ENCODE results near the gene FREM3.
"Not testable (repeated sequence)": the region's sequence is repeated elsewhere in the genome, so short reads cannot be mapped to it uniquely, and the experiment has no call there.

The FREM3 gene

DNA sequence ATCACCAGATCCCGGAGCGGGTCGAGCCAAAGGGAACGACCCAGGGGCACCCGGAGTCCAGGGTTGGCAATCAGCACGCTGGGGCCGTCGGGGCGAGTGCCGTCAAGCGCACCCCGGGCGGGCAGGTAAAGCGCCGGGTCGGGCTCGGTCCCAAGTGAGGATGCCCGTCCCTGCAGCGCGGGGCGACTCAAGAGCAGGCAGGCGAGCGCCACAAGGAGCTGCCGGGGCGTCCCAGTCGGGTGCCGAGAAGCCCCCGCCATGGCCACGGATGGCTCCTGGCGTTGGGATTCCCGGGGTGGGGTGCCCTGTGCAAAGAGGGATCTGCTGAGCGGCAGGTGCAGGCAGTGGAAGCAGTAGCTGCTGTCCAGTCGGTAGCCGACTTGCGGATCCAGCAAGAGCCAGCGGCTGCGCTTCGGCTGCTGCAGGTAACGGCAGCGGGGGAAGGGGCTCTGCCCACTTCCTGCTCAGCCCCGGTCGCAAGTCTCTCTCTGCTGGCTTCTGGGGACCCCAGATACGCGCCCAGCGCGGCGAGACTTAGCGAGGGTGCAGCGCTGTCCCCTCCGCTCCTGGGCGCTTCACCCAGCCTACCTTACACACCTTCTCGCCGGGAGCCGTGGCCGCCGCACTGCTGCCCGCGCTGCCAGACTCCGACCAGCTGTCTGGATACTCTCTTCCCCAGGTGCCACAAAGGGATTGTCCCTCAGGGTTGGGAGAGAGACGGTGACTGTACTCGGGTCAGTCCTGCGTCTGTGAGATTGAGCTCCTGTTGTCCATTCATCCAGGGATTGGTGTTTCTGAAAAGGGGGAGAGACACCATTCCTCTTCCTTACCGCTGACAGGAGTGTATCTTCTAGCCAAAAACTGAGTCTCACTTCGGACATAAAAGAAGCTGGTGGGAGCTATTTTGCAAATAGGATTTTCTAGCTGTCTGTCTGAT, at the start of gene FREM3:
TSS of gene FREM3 (minus strand) at position 260 of the 937 bp plus-strand sequence. CDS start at position 260, 0 bp downstream.
- DNase-seq (ENCODE audit: low read depth) = no peak

DNA sequence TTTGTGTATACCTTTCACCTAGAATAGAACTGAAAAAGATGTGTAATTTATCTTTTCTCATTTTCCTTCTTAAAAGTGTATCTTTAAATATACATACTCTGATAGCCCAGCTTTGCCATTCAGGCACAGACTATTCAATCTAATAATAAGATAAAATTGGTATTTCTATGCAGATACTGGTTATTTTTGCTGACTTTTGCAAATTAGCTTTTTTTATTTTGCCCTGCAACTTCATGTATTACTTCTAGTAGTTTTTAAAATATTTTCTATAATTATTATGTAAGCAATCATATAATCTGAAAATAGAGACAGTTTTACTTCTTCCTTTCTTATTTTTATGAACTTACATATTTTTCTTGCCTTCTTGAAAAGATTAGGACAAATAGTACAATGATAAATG, 45.4 kb upstream of the FREM3 start:
- no peak for DNase-seq (ENCODE audit: low read depth)

DNA sequence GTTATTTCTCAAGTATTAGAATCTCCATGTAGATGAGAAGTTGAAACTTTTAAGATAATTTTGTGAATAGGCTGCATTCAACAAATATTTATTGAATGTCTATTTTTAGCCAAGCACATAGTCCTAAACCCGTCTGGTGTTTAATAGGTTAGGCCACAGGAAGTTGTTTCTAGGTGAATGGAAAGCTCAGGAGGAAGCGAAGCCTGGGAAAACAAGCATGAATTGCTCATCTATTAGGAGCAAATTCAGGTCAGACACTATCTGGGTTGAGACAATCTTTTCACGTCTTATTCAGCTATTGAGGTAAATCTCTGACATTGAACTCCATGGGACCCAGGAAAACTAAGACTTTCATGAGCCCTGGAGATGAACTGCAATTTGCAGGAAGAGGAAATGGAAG, 43.1 kb upstream of the FREM3 start:
- no peak for DNase-seq (ENCODE audit: low read depth)

DNA sequence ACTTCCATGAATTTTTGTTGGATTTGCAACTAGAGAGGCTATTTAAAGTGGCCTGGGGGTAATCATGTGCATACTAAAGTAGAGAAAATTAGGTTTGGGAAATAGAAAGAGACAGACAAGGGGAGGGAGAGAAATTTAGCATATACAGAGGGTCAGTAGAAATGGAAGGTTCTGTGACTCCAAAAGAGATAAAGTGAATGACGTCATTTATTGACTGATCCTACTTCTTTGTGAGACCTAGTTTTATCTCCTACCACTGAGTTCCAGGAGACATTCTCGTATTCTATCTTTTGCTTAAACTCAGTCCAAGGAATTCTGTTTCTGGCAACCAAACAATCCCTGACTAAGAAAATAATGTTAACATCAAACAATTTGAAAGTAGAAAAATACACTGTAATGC, 42.4 kb upstream of the FREM3 start:
- DNase-seq (ENCODE audit: low read depth) = no peak

DNA sequence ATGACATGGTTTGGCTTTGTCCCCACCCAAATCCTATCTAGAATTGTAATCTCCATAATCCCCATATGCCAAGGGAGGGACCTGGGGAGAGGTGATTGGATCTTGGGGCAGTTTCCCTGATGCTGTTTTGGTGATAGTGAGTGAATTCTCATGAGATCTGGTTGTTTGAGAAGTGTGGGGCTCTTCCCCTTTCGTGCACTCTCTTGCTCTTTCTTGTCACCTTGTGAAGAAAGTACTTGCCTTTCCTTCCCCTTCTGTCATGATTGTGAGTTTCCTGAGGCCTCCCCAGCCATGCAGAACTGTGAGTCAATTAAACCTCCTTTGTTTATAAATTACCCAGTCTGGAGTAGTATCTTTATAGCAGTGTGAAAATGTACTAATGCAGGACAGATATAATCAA, 36.4 kb upstream of the FREM3 start:
- no peak for DNase-seq (ENCODE audit: low read depth)

DNA sequence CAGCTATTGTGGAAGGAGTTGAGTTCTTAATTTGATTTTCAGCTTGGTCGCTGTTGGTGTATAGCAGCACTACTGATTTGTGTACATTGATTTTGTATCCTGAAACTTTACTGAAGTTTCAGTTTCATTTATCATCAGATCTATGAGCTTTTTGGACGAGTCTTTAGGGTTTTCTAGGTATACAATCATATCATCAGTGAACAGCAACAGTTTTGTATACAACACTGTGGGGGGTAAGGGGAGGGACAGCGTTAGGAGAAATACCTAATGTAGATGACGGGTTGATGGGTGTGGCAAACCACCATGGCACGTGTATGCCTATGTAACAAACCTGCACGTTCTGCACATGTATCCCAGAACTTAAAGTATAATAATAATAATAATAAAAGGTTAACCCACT, 35.6 kb upstream of the FREM3 start:
- not testable (repeated sequence) for DNase-seq (ENCODE audit: low read depth)

DNA sequence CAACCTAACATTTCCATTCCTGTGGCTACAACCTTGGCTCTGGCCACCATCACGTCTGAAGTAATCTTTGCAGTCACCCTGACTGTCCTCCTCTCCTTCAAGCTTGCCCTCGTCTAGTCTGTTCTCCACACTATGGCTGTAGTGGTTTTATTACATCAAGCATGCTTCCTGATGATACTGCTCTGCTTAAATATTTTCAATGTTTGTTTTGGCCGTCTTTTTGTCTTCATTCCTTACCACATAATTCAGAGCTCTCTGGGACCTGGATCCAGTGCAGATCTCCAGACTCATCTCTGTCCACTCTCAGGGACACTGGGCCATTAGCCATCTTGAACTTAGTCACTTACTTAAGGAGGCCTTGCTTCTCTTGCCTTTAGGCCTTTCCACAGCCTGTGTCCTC, 27.7 kb upstream of the FREM3 start:
- no peak for DNase-seq (ENCODE audit: low read depth)

DNA sequence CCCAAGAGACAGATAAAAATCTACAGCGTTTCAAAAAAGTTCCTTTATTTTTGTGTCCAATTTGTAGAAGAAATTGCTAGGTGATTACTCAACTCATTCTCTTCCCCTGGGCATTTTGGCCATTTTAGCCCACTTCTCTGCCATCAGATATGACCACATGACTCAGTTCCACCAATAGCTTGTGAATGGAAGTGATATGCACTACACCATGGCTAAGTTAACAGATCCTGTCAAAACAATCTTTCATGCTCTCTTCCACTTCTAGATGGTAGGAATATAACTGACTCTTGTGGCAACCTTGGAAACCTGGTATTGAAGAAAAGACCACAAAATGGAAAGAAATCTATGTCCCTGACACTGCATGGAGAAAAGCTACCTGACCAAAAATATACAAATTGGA, 26.2 kb upstream of the FREM3 start:
- no peak for DNase-seq (ENCODE audit: low read depth)

DNA sequence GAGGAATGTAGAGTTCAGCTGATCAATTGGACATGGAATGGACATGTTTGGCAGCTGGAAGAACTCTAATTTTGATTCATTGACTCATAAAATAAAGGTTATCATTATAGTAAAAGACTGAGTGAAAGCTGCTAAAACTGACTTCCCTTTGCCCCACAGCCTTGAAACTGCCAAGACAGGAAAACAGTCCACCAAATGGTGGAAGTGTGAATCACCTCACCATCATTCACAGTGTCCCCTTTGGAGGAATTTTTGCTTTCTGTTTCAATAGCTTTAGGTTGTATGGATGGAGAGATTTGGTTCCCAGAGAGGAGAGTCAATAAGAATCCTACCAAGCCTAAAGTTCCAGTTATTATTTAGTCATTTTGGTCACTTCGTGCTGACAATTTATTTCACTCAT, 20.8 kb upstream of the FREM3 start:
- no peak for DNase-seq (ENCODE audit: low read depth)

DNA sequence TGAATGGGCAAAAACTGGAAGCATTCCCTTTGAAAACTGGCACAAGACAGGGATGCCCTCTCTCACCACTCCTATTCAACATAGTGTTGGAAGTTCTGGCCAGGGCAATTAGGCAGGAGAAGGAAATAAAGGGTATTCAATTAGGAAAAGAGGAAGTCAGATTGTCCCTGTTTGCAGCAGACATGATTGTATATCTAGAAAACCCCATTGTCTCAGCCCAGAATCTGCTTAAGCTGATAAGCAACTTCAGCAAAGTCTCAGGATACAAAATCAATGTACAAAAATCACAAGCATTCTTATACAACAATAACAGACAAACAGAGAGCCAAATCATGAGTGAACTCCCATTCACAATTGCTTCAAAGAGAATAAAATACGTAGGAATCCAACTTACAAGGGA, 18.3 kb upstream of the FREM3 start:
- DNase-seq (ENCODE audit: low read depth) = not testable (repeated sequence)

DNA sequence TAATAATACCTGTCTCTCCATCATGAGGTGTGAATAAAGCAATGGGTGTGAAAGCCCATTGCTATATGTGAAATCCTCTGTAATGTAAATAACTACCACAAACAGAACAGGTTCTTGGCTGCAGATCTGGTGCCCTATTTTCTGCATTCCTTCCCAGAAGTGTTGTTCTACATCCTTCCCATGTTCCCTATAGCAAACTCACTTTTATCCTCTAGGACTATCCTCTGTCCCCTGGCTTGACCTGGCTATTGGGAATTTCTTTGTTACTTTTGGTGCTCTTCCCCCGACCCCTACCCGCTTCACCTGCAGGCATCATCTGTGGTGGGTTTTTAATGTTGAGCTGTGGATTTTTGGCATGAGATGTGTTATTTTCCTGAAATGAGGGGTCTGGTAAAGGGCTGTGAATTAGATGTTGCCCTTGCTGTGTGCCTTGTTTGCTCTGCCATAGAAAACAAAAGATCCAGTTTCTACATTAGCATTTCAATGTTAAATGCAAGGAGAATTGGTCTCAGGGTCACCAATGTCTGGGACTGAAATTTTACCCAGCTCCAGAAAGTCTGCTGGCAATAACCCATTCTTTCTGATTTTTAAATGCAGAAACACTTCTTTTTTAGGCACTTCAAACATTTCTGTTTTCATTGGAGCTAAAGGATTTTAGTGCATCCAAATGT, 13.6 kb upstream of the FREM3 start:
- DNase-seq (ENCODE audit: low read depth) = no peak

DNA sequence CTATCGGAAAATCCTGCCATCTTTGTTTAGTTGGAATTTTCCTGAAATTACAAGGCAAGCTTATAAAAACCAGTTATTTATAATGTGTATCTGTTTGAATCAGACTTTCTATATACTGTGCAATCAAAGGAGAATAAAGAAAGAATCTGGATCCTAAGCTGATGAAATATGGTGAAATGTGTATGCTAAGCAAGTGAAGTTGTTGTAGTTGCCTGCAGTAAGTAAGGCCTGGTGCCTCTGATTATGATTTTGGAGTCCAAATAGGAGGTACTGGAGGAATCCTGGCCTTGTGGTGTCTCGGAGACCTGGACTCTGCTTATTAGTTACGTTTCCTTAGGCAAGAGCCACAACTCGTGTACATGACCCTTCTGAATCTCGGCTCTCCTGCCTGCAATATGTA, 13.1 kb upstream of the FREM3 start:
- DNase-seq (ENCODE audit: low read depth) = no peak

DNA sequence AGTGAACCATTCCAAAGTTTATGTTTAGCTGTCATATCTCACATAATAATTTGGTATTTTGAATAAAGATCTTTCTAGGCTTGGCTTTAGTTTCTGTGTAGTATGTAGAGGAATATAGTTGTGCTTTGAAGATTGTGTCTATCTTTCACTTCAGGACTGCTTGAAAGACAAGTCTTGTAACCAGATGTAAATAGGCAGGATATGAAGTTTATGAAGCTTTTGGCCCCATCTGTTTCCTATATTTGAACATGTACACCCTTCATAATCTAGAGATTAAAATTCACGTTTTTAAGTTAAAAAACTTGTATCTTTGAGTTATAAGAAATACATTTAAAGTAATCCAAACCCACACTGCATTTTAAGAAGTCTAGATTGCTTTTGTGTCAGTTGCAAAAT, 11.7 kb upstream of the FREM3 start:
- DNase-seq (ENCODE audit: low read depth) = no peak

DNA sequence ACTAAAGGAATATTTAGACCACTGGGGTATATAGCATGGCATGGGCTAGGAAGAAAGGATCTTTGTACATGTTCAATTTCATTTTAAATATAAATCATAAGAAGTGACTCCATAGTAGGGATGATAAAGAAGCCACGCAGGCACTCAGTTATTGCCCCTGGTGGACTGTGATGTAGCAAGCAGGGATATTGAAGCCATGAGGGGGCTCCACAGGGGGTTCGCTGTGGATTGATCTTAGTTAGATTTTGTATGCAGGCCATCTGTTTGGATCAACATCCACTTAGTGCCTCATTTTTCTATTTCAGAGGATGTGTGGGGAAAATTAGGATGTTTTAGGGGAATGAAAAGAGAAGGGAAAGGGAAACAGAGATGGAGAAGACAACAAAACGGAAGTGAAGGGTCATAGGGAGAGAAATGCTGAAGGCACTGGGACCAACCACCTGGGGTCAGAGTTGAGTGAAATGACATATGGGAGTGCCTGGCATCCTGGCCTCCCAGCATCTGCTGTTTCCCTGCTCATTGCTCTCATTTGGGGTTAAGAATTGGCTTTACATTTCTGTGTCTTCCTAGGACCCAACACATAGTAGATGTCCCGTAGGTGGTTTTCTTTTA, 11.2 kb upstream of the FREM3 start:
- no peak for DNase-seq (ENCODE audit: low read depth)

DNA sequence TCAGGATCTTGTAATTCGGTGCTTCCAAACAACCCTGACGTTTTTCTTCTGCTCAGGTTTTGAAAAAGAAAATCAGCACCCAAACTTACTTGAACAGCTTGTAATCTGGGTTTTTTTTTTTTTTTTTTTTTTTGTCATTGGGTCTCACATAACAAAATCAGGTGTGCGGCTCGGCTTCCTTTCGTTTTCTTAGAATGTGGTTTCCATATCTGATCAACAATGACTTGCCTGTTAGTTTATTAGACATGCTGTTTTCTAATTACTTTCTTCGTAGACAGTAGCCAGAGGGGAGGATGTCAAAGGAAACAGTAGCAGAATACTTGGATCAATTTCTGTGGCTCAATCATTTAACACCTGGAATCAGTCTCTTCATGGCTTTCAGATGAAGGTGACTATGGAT, 890 bp upstream of the FREM3 start:
- no peak for DNase-seq (ENCODE audit: low read depth)

DNA sequence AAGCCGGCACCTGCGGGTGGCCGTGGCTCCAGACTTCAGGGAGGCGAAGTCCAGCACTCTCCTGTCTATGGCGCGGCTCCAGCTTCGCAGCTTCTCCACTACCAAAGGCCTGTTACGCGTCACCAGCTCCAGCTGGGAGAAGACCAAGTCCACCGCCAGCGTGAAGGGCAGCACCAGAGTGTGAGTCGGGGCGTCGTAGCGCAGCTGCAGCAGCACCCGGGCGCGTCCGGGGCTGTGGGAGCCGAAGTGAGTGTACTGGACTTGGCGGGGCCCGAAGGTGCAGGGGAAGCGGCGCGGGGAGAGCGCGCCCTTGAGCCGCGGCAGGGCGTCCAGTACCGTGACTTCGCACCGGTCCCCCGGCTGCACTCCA, 444 bp downstream of the FREM3 start:
- no peak for DNase-seq (ENCODE audit: low read depth)

DNA sequence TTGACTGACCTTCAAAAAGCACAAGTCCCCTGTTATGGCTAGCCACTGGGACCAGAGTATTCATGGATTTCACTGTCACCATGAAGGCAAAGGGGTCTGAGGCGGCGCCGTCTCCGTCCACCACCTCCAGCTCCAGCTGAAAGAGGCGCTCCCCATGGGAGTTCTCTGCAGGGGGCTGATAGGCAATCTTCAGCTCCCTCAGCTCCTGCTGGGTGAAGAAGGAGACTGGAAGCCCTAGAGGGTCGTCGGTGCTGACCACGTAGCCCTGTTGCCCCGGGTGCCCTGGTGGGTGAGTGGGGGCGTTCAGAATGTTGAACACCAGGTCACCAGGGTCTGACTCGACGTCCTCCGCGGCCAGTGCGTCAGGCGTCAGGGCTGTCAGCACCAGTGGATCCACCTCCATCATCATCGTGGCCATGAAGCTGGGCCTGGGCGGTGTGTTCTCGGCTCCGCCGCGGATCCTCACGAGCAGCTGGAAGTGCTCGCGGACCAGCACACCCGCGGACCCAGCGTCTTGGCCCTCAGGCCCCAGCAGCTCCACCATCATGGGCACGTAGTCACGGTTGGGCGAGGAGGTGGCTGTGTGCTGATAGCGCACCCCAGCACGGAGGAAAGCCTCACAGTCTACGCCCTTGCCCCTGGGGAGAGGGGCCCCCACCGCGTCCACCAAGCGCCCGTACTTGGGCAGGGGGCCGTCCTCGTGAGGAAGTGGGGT, 987 bp downstream of the FREM3 start:
- DNase-seq (ENCODE audit: low read depth) = no peak

DNA sequence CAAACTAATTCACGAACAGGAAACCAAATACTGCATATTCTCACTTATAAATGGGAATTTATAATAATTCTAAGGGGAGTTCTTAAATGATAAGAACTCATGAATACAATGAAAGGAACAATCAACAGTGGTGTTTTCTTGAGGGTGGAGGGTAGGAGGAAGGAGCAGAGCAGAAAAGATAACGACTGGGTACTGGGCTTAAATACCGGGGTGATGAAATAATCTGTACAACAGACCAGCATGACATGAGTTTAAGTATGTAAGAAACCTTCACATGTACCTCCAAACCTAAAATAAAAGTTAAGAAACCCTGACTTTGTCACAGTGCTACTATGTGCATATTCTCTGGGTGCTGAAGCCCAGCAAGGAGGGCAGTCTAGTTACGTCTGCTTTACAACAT, 6.6 kb downstream of the FREM3 start:
- no peak for DNase-seq (ENCODE audit: low read depth)

DNA sequence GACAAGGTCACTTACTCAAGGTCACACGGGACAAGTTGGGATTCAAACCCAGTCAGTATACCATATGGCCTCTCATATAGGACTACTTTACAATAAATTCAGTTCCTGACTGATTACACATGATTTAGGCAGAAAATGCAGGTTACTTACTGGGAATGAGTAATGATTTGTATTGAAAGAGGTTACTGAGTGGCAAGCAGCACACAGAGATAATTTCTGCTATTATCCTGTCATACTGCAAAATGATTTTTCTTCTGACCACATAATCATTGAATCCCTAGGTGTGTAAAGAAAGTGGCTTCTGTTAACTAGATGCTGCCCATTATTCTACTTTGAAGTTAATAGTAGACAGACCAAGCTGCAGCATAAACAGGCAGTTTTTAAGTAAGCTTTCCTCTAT, 8.2 kb downstream of the FREM3 start:
- DNase-seq (ENCODE audit: low read depth) = no peak

DNA sequence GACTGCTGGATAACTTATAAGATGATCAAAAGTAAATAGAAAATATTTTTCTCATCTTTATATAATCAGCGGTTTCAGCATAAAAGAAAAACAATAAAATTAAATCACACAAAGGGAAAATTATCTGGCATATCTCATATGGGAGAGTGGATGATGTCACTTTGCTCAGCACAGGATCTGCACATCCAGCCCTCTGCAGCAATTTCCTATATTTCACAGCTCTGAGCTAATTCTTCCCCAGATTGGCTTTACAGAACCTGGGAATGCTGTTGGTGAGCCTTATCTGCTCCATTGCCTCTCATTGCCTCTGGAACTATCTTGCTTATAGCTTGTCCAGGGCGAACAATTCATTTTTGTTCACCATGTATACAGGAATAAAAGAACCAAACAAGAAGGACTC, 21.0 kb downstream of the FREM3 start:
- DNase-seq (ENCODE audit: low read depth) = no peak

DNA sequence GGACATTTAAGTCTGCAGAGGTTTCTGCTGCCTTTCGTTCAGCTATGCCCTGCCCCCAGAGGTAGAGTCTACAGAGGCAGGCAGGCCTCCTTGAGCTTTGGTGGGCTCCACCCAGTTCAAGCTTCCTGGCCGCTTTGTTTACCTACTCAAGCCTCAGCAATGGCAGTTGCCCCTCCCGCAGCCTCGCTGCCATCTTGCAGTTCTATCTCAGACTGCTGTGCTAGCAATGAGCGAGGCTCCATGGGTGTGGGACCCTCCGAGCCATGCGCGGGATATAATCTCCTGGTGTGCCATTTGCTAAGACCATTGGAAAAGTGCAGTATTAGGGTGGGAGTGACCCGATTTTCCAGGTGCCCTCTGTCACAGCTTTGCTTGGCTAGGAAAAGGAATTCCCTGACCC, 26.8 kb downstream of the FREM3 start:
- not testable (repeated sequence) for DNase-seq (ENCODE audit: low read depth)

DNA sequence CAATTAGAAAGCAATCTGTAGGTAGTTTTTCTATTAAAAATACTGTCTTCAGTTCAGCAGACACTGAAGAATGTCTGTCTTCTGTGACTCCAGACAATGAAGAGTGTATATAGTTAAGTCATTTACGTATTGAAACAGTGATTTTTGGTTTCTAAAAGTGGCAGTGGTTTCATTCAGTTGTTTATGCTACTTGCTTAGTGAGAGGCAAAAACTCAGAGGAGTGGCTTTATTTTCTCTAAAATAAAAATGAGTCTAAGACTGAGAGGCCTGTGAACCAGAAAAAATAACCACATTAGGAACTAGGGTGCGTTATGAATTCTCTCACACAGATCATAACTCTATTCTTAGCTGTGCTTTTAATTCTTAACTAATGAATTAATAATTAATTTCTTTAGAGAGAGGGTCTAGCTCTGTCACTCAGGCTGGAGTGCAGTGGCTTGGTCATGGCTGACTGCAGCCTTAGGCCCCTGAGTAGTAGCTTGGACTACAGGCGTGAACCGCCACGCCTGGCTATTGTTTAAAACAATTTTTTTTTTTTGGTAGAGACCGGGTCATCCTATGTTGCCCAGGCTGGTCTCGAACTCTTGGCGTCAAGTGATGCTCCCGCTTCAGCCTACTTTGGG, 31.4 kb downstream of the FREM3 start:
- DNase-seq (ENCODE audit: low read depth) = no peak

Measured in stimulated activated CD8-positive, alpha-beta memory T cell treated with anti-CD3 and anti-CD28 coated beads, Interleukin-7, amount 100 ng/mL, for 24 hours (primary cell).